ENCODE results near the gene LGI1. TPM values are rescaled to one million over a fixed set of nuclear protein-coding genes. Genes with fewer than 3 reads are reported as not detected.
A peak's percentile ranks its signal among the peaks of the same experiment; 100 is the strongest.

LGI1 gene
- polyA plus RNA-seq, 3 donors = 0.03 TPM; not detected in 2

- intact Hi-C loops (cut with micrococcal nuclease) = no loop called here
- peaks cover 11% of the 10 kb centered on the region for H3K4me1 Mint-ChIP-seq
- H3K27ac Mint-ChIP-seq = no peak overlapping the region
- no peak overlapping the region for H2AFZ ChIP-seq (ENCODE audit: insufficient read depth, low read depth, low read length, poor library complexity, severe bottlenecking)
- no peak for TF ChIP-seq CTCF (IDR thresholded peaks at IDR 0.05)
- H3K27ac ChIP-seq (ENCODE audit: low read depth in 1 of 2, low read length in 2 of 2) = no peak overlapping the region
- peaks cover 43 to 48% (median 45%) of the 10 kb centered on the region in 3 donors for H3K27me3 Mint-ChIP-seq (ENCODE audit: low read depth in 3 of 3)
- H3K79me2 ChIP-seq (ENCODE audit: insufficient read depth, low read length) = no peaks in the 10 kb centered on the region
- H3K9ac ChIP-seq (ENCODE audit: insufficient read depth, low read length, poor library complexity, severe bottlenecking) = no peak overlapping the region
- peak overlapping the region in 1 of 2 donors; percentile 56 for H3K4me3 Mint-ChIP-seq
- H3K9me3 Mint-ChIP-seq = peaks cover 0 to 8% (median 0%) of the 10 kb centered on the region in 7 donors
- no peaks in the 10 kb centered on the region for H3K36me3 ChIP-seq (replicated peaks in 1 of 2; ENCODE audit: control insufficient read depth in 1 of 2, insufficient read depth in 2 of 2, low read length in 2 of 2)
- H3K4me2 ChIP-seq (replicated peaks; ENCODE audit: extremely low read depth, low read length, poor library complexity, severe bottlenecking) = no peak overlapping the region
- 60% methylated on average over 2 of the region's 3 CpGs for WGBS (ENCODE audit: insufficient coverage)
- peaks cover 0 to 4% of the 10 kb centered on the region in 2 donors for H3K4me1 ChIP-seq (ENCODE audit: control insufficient read depth in 1 of 2, insufficient read depth in 2 of 2, low read length in 2 of 2)
- H4K20me1 ChIP-seq (ENCODE audit: insufficient read depth, low read length) = no peaks in the 10 kb centered on the region
- no peak overlapping the region for H3K4me3 ChIP-seq (replicated peaks in 1 of 3; ENCODE audit: low read depth in 2 of 3, low read length in 3 of 3)
- H3K36me3 Mint-ChIP-seq = no peaks in the 10 kb centered on the region
- H3K9me3 ChIP-seq (replicated peaks in 1 of 2; ENCODE audit: control insufficient read depth in 1 of 2, insufficient read depth in 1 of 2, low read length in 2 of 2) = no peaks in the 10 kb centered on the region
- peaks cover 45 to 54% of the 10 kb centered on the region in 2 donors for H3K27me3 ChIP-seq (ENCODE audit: control insufficient read depth in 2 of 2, insufficient read depth in 2 of 2, low read length in 2 of 2)
- DNase-seq = no peak
Measured at GRCh38 chr10:93756118-93756517, 1.6 kb upstream of the LGI1 start.

- Histone ChIP-seq H3K27me3 (ENCODE audit: control insufficient read depth in 2 of 2, insufficient read depth in 2 of 2, low read length in 2 of 2) (peaks cover 48 to 56% of the 10 kb centered on the region in 2 donors), H3K4me1 (ENCODE audit: control insufficient read depth in 1 of 2, insufficient read depth in 2 of 2, low read length in 2 of 2) (no peaks in the 10 kb centered on the region), H4K20me1 (ENCODE audit: insufficient read depth, low read length) (no peaks in the 10 kb centered on the region), H3K9ac (ENCODE audit: insufficient read depth, low read length, poor library complexity, severe bottlenecking) (no peak overlapping the region), H2AFZ (ENCODE audit: insufficient read depth, low read depth, low read length, poor library complexity, severe bottlenecking) (no peak overlapping the region), H3K9me3 (replicated peaks in 1 of 2; ENCODE audit: control insufficient read depth in 1 of 2, insufficient read depth in 1 of 2, low read length in 2 of 2) (no peaks in the 10 kb centered on the region), H3K27ac (ENCODE audit: low read depth in 1 of 2, low read length in 2 of 2) (no peak overlapping the region), H3K4me2 (replicated peaks; ENCODE audit: extremely low read depth, low read length, poor library complexity, severe bottlenecking) (no peak overlapping the region), H3K36me3 (replicated peaks in 1 of 2; ENCODE audit: control insufficient read depth in 1 of 2, insufficient read depth in 2 of 2, low read length in 2 of 2) (no peaks in the 10 kb centered on the region), H3K4me3 (replicated peaks in 1 of 3; ENCODE audit: low read depth in 2 of 3, low read length in 3 of 3) (no peak overlapping the region), H3K79me2 (ENCODE audit: insufficient read depth, low read length) (no peaks in the 10 kb centered on the region)
- peak overlapping the region in 1 of 2 donors; percentile 4 for H3K4me3 Mint-ChIP-seq
- peaks cover 0 to 8% (median 0%) of the 10 kb centered on the region in 7 donors for H3K9me3 Mint-ChIP-seq
- WGBS (ENCODE audit: insufficient coverage) = 54% methylated on average over 2 of the region's 5 CpGs
- intact Hi-C loops (cut with micrococcal nuclease) = no loop called here
- peak overlapping the region in 1 of 7 donors; percentile 41 for H3K27ac Mint-ChIP-seq
- TF ChIP-seq CTCF (IDR thresholded peaks at IDR 0.05) = no peak
- H3K27me3 Mint-ChIP-seq (ENCODE audit: low read depth in 3 of 3) = peaks cover 49 to 51% (median 49%) of the 10 kb centered on the region in 3 donors
- no peak for DNase-seq
- peaks cover 6% of the 10 kb centered on the region for H3K4me1 Mint-ChIP-seq
- H3K36me3 Mint-ChIP-seq = no peaks in the 10 kb centered on the region
Measured at GRCh38 chr10:93757136-93757535, 600 bp upstream of the LGI1 start.

Measured in CD14-positive monocyte (primary cell).